ENCODE data around the gene NOS3. TPM values are rescaled to one million over a fixed set of nuclear protein-coding genes. Genes with fewer than 3 reads are reported as not detected.
"Not testable (repeated sequence)": the region's sequence is repeated elsewhere in the genome, so short reads cannot be mapped to it uniquely, and the experiment has no call there.

The NOS3 gene
- total RNA-seq, 1 donor from 2014 or later, result 7.0 TPM

GRCh38 chr7:151017370-151017952 lies 26.6 kb downstream of the NOS3 start:
- no peak for DNase-seq

- peak; percentile 79 for DNase-seq
Measured at GRCh38 chr7:151017953-151018420, 27.2 kb downstream of the NOS3 start.

GRCh38 chr7:151018421-151019129 lies 27.8 kb downstream of the NOS3 start:
- DNase-seq, result peak; percentile 75

GRCh38 chr7:151019130-151019447 lies 28.3 kb downstream of the NOS3 start:
- no peak for DNase-seq

- no peak for DNase-seq
Measured at GRCh38 chr7:151020231-151020630, 29.4 kb downstream of the NOS3 start.

GRCh38 chr7:151023232-151023631 lies 32.4 kb downstream of the NOS3 start:
- no peak for DNase-seq

GRCh38 chr7:151024435-151025056 lies 33.7 kb downstream of the NOS3 start, which contains the start of gene ATG9B:
TSS of gene ATG9B (minus strand) at chr7:151024494. CDS start at chr7:151024423, 71 bp downstream.
- DNase-seq, result no peak

GRCh38 chr7:151025924-151026671 lies 35.3 kb downstream of the NOS3 start:
- DNase-seq, result no peak

- DNase-seq, result not testable (repeated sequence)
Measured at GRCh38 chr7:151026771-151027727, 36.2 kb downstream of the NOS3 start.

GRCh38 chr7:151027728-151028130 lies 36.9 kb downstream of the NOS3 start:
- not testable (repeated sequence) for DNase-seq

GRCh38 chr7:151028131-151028947 lies 37.5 kb downstream of the NOS3 start, which contains the start of gene ABCB8:
TSS of gene ABCB8 (plus strand) at chr7:151028450. CDS start at chr7:151028516, 66 bp downstream.
- DNase-seq, result peak; percentile 100

- no peak for DNase-seq
Measured at GRCh38 chr7:151028948-151029501, 38.2 kb downstream of the NOS3 start.

GRCh38 chr7:151031011-151031410 lies 40.2 kb downstream of the NOS3 start:
- DNase-seq, result no peak

GRCh38 chr7:151032936-151033863 lies 42.4 kb downstream of the NOS3 start:
- DNase-seq, result no peak

GRCh38 chr7:151033864-151034249 lies 43.0 kb downstream of the NOS3 start:
- DNase-seq, result no peak

GRCh38 chr7:151034312-151035025 lies 43.7 kb downstream of the NOS3 start:
- no peak for DNase-seq

GRCh38 chr7:151035026-151035717 lies 44.4 kb downstream of the NOS3 start:
- DNase-seq, result no peak

GRCh38 chr7:151035902-151036301 lies 45.1 kb downstream of the NOS3 start:
- no peak for DNase-seq
